C4-2B (cell line): ENCODE measurements around the gene DNAH9.

Source experiments
- ZFX ChIP-seq: fragments of 450-650 bp; IDR thresholded peaks from 2 replicates; pipeline ENCODE4 v1.6.1; 2017
- TF ChIP-seq, protein P1 (sequence below): fragments of 450-650 bp; conservative IDR thresholded peaks from 2 replicates; pipeline ENCODE4 v1.5.1; 2017; ENCODE audit warnings: mild to moderate bottlenecking

DNA sequence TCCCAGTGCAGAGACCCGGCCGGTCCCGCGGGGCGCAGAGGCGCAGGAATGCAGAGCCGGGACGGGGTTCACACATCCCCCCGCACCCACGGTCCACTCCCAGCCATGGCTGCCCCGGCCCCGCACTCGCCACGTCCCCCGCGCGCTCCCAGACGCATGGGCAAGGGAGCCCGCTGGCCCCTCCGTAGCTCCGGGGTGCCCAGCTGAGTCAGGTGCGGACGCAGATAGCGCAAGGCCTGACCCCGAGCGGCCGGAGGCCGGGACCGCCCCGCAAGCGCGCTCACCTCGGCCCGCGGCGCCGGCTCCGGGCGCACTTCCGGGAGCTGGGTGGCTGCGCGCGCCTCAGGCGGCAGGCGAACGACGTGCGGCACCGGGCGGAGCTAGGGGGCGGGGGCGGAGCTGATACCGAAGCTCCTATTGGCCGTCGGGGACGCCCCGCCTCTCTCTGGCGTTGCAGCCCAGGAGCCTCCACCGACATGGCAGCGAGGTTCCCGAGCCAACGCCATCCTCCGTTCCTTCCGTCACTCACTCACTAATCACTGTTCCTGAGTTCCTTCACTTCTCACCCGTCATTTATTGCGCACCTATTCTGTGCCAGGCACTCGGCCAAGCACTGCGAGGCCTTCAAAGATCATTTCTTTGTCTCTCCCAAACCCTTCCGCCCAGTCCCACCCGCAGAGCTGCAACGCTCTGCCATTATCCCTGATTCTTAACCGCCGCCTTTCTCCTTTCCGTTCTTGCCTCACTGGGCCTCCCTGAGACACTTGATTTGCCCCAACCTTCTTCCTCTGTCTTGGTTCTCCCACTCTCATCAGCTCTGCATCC, 399.1 kb downstream of the DNAH9 start, which contains the start of gene ZNF18:
- TF ChIP-seq, protein P1, sequence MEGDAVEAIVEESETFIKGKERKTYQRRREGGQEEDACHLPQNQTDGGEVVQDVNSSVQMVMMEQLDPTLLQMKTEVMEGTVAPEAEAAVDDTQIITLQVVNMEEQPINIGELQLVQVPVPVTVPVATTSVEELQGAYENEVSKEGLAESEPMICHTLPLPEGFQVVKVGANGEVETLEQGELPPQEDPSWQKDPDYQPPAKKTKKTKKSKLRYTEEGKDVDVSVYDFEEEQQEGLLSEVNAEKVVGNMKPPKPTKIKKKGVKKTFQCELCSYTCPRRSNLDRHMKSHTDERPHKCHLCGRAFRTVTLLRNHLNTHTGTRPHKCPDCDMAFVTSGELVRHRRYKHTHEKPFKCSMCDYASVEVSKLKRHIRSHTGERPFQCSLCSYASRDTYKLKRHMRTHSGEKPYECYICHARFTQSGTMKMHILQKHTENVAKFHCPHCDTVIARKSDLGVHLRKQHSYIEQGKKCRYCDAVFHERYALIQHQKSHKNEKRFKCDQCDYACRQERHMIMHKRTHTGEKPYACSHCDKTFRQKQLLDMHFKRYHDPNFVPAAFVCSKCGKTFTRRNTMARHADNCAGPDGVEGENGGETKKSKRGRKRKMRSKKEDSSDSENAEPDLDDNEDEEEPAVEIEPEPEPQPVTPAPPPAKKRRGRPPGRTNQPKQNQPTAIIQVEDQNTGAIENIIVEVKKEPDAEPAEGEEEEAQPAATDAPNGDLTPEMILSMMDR: no peak; the same call in 1 of the 2 replicates
- peak; percentile 85 for TF ChIP-seq ZFX
